Epithelial cell of esophagus (primary cell): Measurements from ENCODE around the gene GDF9.

Experiments
- DNase-seq: peaks from one replicate; pipeline ENCODE4 v3.0.0; 2010; ENCODE audit warnings: low read depth
- H3K4me3 ChIP-seq: 2 replicates; pipeline ENCODE4 v1.5.1; 2011; ENCODE audit warnings: mild to moderate bottlenecking, low read length, control low read depth
- TF ChIP-seq, protein P1 (sequence below): IDR thresholded peaks from 2 replicates; pipeline ENCODE4 v1.5.1; 2011; ENCODE audit warnings: low read depth, mild to moderate bottlenecking, low read length, control low read depth, inconsistent platforms; ENCODE audit not compliant: insufficient read depth; ENCODE audit errors: missing control alignments

GDF9 gene

DNA sequence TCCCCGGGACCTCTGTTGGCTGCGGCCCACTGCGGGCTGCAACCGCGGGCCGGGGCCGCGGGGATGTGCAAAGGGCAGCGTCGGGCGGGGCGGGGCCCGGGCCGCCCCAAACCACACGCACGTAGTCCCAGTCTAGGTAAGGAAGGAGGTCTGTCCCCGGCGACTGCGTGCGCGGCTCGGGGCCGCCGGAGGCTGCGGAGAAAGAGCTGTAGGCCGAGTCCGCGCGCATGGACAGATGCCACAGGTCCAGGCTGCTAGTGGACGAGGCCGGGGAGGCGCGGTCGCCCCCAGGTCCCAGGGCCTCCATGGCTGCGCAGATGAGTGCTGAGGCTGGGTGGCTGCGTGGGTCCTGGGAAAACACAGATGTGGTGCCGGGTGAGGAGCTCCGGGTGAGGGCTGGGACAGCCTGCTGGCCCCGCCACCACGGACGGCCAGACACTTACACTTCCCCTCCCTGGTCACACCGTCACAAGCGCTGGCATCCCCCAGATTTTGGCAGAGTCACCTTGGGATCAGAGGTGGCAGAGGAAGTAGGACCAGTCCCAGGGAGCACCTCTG is 40.4 kb downstream of the GDF9 start:
- H3K4me3 ChIP-seq: no peak overlapping the region
- TF ChIP-seq, protein P1, sequence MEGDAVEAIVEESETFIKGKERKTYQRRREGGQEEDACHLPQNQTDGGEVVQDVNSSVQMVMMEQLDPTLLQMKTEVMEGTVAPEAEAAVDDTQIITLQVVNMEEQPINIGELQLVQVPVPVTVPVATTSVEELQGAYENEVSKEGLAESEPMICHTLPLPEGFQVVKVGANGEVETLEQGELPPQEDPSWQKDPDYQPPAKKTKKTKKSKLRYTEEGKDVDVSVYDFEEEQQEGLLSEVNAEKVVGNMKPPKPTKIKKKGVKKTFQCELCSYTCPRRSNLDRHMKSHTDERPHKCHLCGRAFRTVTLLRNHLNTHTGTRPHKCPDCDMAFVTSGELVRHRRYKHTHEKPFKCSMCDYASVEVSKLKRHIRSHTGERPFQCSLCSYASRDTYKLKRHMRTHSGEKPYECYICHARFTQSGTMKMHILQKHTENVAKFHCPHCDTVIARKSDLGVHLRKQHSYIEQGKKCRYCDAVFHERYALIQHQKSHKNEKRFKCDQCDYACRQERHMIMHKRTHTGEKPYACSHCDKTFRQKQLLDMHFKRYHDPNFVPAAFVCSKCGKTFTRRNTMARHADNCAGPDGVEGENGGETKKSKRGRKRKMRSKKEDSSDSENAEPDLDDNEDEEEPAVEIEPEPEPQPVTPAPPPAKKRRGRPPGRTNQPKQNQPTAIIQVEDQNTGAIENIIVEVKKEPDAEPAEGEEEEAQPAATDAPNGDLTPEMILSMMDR: no peak
- no peak for DNase-seq

DNA sequence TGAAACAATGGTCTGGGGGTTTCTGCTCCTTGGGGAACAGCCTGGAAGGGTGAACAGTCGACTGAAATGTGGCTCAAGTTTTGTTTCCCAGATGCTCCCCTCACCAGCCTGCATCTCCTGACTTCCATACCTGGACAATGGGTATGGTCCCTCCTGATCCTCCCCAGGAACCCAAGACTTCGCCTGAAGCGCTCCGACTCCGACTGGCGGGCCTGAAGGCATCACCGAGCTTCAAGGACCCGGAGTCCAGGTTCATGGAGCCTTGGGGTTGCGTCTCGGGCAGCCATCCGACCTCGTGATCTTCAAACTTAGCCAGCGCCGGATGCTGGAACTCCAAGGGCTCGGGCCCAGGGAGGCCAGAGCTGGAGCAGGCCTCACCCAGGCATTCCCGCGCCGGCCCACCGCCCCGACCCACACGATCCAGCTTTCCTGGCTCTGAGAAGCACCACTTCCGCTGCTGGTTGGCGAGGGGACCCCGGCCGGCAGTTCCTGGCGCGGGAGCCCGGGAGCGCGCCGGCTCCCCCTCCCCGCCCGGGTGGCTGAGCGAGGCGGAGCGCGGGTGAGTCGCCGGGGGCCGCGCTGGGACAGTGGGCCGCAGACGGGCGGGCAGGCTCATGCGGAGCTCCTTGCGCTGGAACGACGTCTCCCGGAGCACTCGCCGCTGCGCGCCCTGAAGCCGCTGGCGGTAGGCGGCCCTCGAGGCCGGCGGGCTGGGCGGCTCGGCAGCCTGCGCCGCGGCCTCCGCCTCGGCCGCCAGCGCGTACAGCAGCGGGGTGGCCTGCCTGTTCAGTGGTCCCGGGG is 41.0 kb downstream of the GDF9 start:
- DNase-seq: no peak
- TF ChIP-seq, protein P1: no peak
- no peak overlapping the region for H3K4me3 ChIP-seq

DNA sequence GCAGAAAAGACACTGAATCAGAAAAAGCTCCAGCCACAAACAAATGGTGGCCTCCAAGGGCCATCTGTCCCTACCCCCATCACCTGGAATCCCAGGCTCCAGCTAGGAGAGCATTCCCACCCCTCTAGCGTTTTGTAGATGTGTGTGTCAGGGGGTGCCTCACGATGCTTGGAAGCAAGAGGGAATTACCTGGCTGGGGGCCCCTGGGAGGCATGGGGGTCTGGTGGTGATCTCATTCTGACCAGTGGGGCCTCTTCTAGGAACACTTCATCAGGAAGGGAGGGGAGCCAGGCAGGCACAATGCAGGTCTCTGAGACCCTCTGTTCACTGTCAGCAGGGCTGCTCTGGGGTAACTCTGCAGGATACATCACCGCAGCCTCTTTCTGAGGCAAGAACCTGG is 41.8 kb downstream of the GDF9 start:
- DNase-seq: no peak
- H3K4me3 ChIP-seq: no peak overlapping the region
- TF ChIP-seq, protein P1: no peak

DNA sequence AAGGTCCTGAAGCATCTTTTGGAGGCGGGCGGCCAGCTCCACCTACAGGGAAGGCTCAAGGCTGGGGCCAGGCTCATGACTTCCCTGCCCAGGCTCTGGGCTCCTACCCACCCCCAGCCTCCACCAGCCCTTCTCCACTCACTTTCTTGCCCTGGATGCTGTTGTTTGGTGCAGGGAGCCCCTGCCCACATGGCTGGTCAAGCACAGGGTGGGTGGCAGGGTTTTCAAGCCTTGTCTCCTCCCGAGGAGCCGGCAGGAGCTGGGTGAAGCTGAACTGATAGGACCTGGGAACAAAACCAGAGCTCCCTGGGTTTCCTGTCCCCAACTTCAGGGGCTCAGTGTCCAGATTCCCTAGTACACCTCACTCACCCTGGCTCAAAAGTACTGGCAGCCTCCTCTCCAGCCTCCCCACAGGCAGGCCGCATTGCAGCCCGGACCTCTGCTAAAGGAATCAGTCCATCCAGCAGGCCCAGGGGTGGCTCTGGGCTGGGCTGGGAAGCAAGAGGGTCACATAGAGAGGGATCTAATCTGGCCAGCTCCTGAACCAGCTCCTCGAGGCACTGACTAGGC is 42.7 kb downstream of the GDF9 start:
- TF ChIP-seq, protein P1: no peak
- peak; percentile 33 for DNase-seq
- no peak overlapping the region for H3K4me3 ChIP-seq

DNA sequence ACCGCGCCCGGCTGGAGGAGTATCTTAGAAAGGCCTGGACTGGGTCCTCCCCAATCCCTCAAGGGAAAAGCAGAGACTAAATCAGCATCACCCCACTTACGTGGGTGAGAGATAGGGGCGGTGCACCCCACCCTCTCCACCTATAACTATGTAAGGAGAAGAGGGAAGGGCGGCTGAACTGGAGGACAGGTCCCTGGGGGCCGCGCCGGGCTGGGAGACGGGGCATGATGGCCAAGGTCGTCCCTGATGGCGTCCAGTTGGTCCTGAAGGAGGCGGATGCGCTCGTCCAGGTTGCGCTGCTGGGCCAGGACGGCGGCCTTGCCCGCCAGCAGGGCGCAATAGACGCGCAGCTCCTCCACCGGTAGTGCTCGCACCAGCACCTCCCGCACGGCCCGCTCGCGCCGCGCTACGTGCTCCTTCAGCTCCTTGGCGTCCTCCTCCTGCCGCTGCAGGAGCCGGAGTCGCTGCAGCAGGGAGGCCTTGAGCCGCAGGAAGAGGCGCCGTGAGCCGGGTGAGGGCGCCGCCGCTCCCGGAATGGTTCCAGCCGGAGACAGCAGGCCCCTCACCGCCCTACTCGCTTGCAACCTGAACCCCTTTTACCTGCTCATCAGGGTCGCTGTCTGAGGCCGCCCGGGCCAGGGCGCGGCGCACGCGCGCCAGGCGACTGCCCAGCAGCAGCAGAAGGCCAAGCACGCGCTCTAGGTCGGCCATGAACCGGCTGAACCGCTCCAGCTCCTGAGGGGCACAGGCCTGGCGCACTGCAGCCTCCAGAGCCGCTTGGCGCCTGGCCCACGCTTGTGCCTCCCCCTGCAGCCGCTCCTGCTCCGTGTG is 43.4 kb downstream of the GDF9 start:
- DNase-seq: peak; percentile 50
- TF ChIP-seq, protein P1: no peak
- peak overlapping the region; percentile 14 for H3K4me3 ChIP-seq

DNA sequence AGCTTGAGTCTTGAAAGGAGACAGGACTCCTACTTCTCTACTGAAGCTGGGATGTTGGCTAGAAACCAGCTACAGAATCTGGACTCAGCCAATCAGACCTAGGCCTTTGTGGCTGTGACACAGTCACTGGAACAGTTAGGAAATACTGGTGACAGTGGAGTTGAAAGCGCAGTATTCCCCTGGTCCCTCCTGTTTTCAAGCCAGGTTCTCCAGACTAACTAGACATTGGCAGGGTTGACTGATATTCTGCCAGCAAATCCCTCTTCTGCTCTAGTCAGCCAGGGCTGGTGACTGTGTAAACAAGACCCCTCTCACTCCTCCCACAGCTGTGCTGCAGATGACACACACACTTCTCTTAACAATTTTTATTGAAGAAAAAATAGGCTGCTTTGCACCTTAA is 44.5 kb downstream of the GDF9 start:
- no peak for DNase-seq
- no peak overlapping the region for H3K4me3 ChIP-seq
- TF ChIP-seq, protein P1: no peak
